ENCODE results near the gene CENPH.
A peak's percentile ranks its signal among the peaks of the same experiment; 100 is the strongest.
"Not testable (repeated sequence)": the region's sequence is repeated elsewhere in the genome, so short reads cannot be mapped to it uniquely, and the experiment has no call there.

The CENPH gene, protein sequence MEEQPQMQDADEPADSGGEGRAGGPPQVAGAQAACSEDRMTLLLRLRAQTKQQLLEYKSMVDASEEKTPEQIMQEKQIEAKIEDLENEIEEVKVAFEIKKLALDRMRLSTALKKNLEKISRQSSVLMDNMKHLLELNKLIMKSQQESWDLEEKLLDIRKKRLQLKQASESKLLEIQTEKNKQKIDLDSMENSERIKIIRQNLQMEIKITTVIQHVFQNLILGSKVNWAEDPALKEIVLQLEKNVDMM

DNA sequence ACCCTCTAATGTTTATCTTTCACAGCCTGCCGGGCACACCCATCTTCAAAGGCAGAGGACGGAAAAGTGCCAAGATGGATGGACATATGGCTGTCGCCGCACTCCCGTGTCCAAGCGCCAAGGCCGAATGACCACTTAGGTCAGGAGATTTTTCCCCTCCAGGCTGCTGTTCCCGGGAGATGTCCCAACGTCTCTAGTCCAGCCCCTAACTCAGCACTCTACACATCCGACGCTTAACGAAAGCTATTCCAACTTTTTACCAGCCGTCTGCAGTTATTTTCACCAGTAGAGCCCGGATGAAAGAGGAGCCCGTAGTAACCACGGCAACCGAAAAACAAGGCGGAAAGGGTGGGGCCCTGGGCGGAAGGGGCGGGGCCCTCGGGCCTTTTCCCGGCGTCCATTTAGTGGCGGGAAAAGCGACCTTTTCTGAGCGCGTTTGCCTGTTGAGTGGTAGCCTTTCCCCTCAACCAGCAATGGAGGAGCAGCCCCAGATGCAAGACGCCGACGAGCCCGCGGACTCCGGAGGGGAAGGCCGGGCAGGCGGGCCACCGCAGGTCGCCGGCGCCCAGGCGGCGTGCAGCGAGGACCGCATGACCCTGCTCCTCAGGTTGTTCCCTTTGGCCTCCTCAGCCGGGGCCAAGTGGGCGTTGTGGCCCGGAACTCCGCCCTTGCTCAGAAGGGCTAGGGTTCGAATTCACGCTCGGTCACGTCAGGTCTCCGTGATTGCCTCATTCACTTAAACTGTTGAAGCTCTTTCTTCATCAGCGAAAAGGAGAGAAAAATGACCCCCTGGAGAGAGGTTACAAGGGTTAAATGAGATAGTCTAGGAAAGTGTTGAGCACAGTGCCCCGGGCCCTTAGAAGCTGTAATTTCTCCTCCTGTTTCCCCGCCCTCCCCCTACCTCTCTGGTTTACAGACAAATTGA, at the start of gene CENPH:
Gene CENPH (plus strand): TSS at position 422 of the 925 bp plus-strand sequence. CDS start 52 bp downstream, at position 474.
- Histone ChIP-seq H3K36me3 (ENCODE audit: control insufficient read depth, insufficient read depth, low read length) (peaks cover 27% of the 10 kb centered on the region), H3K4me1 (ENCODE audit: control insufficient read depth, insufficient read depth, low read length) (no peaks in the 10 kb centered on the region), H3K27ac (ENCODE audit: low read depth, low read length) (peak within 1 kb of the TSS; percentile 92), H3K27me3 (ENCODE audit: control insufficient read depth, insufficient read depth, low read length) (no peaks in the 10 kb centered on the region), H3K4me3 (ENCODE audit: low read depth, low read length) (peak within 1 kb of the TSS; percentile 71), H3K9ac (ENCODE audit: low read length) (peak within 1 kb of the TSS; percentile 96), H3K9me3 (ENCODE audit: control insufficient read depth, insufficient read depth, low read depth, low read length) (no peaks in the 10 kb centered on the region)

DNA sequence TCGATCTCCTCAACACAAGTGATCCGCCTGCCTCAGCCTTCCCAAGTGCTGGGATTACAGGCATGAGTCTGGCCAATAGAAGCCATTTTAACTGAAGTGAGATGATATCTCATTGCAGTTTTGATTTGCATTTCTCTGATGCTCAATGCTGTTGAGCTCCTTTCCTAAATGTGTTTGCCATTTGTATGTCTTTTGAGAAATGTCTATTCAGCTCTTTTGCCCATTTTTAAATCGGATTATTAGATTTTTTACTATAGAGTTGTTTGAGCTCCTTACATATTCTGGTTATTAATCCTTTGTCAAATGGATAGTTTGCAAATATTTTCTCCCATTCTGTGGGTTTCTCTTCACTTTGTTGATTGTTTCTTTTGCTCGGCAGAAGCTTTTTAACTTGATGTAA, 49.1 kb upstream of the CENPH start:
- not testable (repeated sequence) for H3K4me3 ChIP-seq (ENCODE audit: low read depth, low read length); H3K27ac ChIP-seq (ENCODE audit: low read depth, low read length); H3K27me3 ChIP-seq (ENCODE audit: control insufficient read depth, insufficient read depth, low read length)

DNA sequence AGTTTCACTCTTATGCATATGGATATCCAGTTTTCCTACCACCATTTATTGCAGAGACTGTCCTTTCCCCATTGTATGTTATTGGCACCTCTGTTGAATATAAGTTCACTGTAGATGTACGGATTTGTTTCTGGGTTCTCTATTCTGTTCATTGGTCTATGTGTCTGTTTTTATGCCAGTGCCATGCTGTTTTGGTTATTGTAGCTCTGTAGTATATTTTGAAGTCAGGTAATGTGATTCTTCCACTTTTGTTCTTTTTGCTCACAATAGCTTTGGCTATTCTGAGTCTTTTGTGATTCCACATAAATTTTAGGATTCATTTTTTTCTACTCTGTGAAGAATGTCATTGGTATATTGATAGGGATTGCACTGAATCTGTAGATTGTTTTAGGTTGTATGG, 48.6 kb upstream of the CENPH start:
- Histone ChIP-seq H3K27me3 (ENCODE audit: control insufficient read depth, insufficient read depth, low read length) (no peaks in the 10 kb centered on the region), H3K36me3 (ENCODE audit: control insufficient read depth, insufficient read depth, low read length) (no peaks in the 10 kb centered on the region), H3K4me1 (ENCODE audit: control insufficient read depth, insufficient read depth, low read length) (peaks cover 7% of the 10 kb centered on the region; the same call in 1 of the 2 replicates), H3K27ac (ENCODE audit: low read depth, low read length) (no peak overlapping the region), H3K9ac (ENCODE audit: low read length) (no peak overlapping the region), H3K9me3 (ENCODE audit: control insufficient read depth, insufficient read depth, low read depth, low read length) (peaks cover 5% of the 10 kb centered on the region; the same call in 1 of the 2 replicates), H3K4me3 (ENCODE audit: low read depth, low read length) (no peak overlapping the region)

More for the DNA sequence above, 49.1 kb upstream of the CENPH start:
- not testable (repeated sequence) for H3K36me3 ChIP-seq (ENCODE audit: control insufficient read depth, insufficient read depth, low read length); H3K9ac ChIP-seq (ENCODE audit: low read length); H3K9me3 ChIP-seq (ENCODE audit: control insufficient read depth, insufficient read depth, low read depth, low read length)
- H3K4me1 ChIP-seq (ENCODE audit: control insufficient read depth, insufficient read depth, low read length), result peaks cover 10% of the 10 kb centered on the region; the same call in 1 of the 2 replicates

DNA sequence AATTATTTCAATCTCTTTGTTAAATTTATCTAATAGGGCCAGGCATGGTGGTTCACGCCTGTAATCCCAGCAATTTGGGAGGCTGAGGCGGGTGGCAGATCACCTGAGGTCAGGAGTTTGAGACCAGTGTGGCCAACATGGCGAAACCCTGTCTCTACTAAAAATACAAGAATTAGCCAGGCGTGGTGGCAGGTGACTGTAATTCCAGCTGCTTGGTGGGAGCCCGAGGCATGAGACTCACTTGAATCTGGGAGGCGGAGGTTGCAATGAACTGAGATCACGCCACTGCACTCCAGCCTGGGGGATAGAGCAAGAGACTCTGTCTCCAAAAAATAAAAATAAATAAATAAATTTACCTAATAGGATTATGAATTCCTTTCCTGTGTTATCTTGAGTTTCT, 40.8 kb upstream of the CENPH start:
- H3K4me3 ChIP-seq (ENCODE audit: low read depth, low read length); H3K4me1 ChIP-seq (ENCODE audit: control insufficient read depth, insufficient read depth, low read length); H3K27me3 ChIP-seq (ENCODE audit: control insufficient read depth, insufficient read depth, low read length); H3K9me3 ChIP-seq (ENCODE audit: control insufficient read depth, insufficient read depth, low read depth, low read length); H3K27ac ChIP-seq (ENCODE audit: low read depth, low read length); H3K36me3 ChIP-seq (ENCODE audit: control insufficient read depth, insufficient read depth, low read length); H3K9ac ChIP-seq (ENCODE audit: low read length): not testable (repeated sequence)

DNA sequence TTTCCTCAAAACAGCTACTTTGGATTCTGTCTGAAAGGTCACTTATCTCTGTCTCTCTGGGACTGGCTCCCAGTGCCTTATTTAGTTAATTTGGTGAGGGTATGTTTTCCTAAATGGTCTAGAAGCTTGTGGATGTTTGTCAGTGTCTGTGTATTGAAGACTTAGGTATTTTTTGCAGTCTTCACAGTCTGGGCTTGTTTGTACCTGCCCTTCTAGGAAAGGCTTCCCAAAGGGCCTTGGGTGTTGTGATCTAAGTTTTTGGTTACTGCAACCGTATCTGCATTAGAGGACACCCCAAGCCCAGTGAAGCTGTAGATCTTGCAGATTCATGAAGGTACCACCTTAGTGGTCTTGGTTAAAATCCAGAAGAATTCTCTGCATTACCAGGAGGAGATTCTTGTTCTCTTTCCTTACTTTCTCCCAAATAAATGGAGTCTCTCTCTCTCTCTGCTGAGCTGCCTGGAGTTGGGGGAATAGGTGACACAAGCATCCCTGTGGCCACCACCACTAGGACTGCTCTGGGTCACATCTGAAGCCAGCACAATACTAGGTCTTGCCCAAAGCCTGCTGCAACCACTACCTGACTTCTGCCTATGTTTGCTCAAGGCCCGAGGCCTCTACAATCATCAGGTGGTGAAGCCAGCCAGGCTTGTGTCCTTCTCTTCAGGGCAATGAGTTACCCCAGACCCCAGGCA, 40.3 kb upstream of the CENPH start:
- Histone ChIP-seq H3K4me1 (ENCODE audit: control insufficient read depth, insufficient read depth, low read length) (no peaks in the 10 kb centered on the region), H3K36me3 (ENCODE audit: control insufficient read depth, insufficient read depth, low read length) (no peaks in the 10 kb centered on the region), H3K27ac (ENCODE audit: low read depth, low read length) (no peak overlapping the region), H3K4me3 (ENCODE audit: low read depth, low read length) (no peak overlapping the region), H3K9ac (ENCODE audit: low read length) (no peak overlapping the region), H3K27me3 (ENCODE audit: control insufficient read depth, insufficient read depth, low read length) (no peaks in the 10 kb centered on the region), H3K9me3 (ENCODE audit: control insufficient read depth, insufficient read depth, low read depth, low read length) (no peaks in the 10 kb centered on the region)

DNA sequence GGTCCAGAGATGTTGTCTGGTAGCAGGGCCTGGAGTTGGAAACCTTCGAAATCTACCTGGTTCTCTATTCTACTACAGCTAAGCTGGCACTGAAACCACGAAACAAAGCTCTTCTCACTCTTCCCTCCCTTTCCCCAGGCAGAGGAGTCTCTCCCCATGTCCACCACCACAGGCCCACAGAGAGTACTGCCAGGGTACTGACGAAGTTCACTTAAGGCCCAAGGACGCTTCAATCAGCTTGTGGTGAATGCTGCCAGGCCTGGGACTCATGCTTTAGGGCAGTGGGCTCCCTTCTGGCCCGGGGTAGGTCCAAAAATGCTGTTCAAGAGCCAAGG, 39.7 kb upstream of the CENPH start:
- H3K27ac ChIP-seq (ENCODE audit: low read depth, low read length), result no peak overlapping the region
- no peaks in the 10 kb centered on the region for H3K27me3 ChIP-seq (ENCODE audit: control insufficient read depth, insufficient read depth, low read length)
- no peak overlapping the region for H3K4me3 ChIP-seq (ENCODE audit: low read depth, low read length)
- no peaks in the 10 kb centered on the region for H3K4me1 ChIP-seq (ENCODE audit: control insufficient read depth, insufficient read depth, low read length)
- no peaks in the 10 kb centered on the region for H3K9me3 ChIP-seq (ENCODE audit: control insufficient read depth, insufficient read depth, low read depth, low read length)
- no peaks in the 10 kb centered on the region for H3K36me3 ChIP-seq (ENCODE audit: control insufficient read depth, insufficient read depth, low read length)
- H3K9ac ChIP-seq (ENCODE audit: low read length), result no peak overlapping the region

DNA sequence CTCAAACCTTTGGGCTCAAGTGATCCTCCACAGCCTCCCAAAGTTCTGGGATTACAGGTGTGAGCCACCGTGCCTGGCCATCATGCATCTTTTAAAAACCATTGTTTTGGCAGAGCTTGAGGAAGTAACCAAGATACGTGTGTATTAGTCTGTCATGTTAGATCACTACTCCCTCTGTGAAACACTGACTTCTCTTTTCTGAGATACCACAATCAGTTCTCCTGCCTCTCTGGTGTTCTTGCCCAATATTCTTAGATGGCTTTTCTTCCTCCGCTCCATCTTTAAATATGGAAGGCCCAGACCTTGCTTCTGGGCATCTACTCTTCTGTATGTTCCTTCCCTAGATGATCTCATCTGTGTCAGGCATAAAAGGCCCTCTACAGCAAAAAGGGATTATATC, 36.7 kb upstream of the CENPH start:
- H3K27me3 ChIP-seq (ENCODE audit: control insufficient read depth, insufficient read depth, low read length), result no peaks in the 10 kb centered on the region
- no peak overlapping the region for H3K27ac ChIP-seq (ENCODE audit: low read depth, low read length)
- no peaks in the 10 kb centered on the region for H3K9me3 ChIP-seq (ENCODE audit: control insufficient read depth, insufficient read depth, low read depth, low read length)
- no peaks in the 10 kb centered on the region for H3K36me3 ChIP-seq (ENCODE audit: control insufficient read depth, insufficient read depth, low read length)
- H3K4me3 ChIP-seq (ENCODE audit: low read depth, low read length), result no peak overlapping the region
- no peaks in the 10 kb centered on the region for H3K4me1 ChIP-seq (ENCODE audit: control insufficient read depth, insufficient read depth, low read length)
- H3K9ac ChIP-seq (ENCODE audit: low read length), result no peak overlapping the region

DNA sequence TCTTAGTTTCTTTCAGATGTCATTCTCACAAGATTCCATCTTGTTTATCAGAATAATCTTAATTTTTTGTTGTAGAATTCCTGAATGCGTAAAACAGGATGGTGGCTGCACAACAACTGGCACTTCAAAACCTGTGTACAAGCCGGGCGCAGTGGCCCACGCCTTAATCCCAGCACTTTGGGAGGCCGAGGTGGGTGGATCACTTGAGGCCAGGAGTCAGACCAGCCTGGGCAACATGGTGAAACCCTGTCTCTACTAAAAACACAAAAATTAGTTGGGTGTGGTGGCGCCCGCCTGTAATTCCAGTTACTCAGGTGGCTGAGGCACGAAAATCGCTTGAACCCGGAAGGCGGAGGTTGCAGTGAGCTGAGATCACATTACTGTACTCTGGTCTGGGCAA, 32.9 kb upstream of the CENPH start:
- H3K36me3 ChIP-seq (ENCODE audit: control insufficient read depth, insufficient read depth, low read length), result no peaks in the 10 kb centered on the region
- no peak overlapping the region for H3K27ac ChIP-seq (ENCODE audit: low read depth, low read length)
- no peaks in the 10 kb centered on the region for H3K27me3 ChIP-seq (ENCODE audit: control insufficient read depth, insufficient read depth, low read length)
- H3K9me3 ChIP-seq (ENCODE audit: control insufficient read depth, insufficient read depth, low read depth, low read length), result no peaks in the 10 kb centered on the region
- no peak overlapping the region for H3K4me3 ChIP-seq (ENCODE audit: low read depth, low read length)
- no peak overlapping the region for H3K9ac ChIP-seq (ENCODE audit: low read length)
- no peaks in the 10 kb centered on the region for H3K4me1 ChIP-seq (ENCODE audit: control insufficient read depth, insufficient read depth, low read length)

DNA sequence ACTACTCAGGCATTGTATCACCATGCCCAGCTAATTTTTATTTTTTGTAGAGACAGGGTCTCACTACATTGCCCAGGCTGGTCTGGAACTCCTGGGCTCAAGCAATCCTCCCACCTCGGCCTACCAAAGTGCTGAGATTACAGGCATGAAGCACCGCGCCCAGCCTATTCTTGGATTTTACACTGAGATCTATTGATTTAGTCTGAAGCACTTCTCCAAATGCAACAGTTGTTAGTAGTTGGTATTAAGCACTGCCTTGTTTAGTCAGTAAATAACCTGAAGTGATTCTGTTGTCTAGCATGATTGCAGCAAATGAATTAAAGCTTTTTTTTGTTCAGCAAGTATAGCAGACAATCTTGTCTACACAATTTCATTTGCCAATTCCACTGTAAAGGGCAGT, 31.3 kb upstream of the CENPH start:
- no peak overlapping the region for H3K4me3 ChIP-seq (ENCODE audit: low read depth, low read length)
- H3K4me1 ChIP-seq (ENCODE audit: control insufficient read depth, insufficient read depth, low read length), result no peaks in the 10 kb centered on the region

DNA sequence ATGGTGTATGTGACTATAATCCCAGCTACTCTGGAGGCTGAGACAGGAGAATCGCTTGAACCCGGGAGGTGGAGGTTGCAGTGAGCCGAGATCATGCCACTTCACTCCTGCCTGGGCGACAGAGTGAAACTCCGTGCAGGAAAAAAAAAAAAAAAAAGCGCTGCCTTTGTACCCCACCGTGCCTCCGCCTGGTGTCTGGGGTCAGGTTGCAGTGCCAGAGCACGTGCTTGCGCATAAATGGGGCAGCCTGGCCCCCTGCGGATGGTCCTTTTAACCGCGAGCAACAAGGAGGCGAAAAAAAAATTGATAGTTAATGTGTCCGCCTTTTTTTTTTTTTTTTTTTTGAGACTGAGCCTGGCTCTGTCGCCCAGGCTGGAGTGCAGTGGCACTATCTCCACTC, 28.7 kb upstream of the CENPH start:
- Histone ChIP-seq H3K27me3 (ENCODE audit: control insufficient read depth, insufficient read depth, low read length) (no peaks in the 10 kb centered on the region), H3K36me3 (ENCODE audit: control insufficient read depth, insufficient read depth, low read length) (no peaks in the 10 kb centered on the region), H3K4me3 (ENCODE audit: low read depth, low read length) (no peak overlapping the region), H3K9me3 (ENCODE audit: control insufficient read depth, insufficient read depth, low read depth, low read length) (no peaks in the 10 kb centered on the region), H3K9ac (ENCODE audit: low read length) (no peak overlapping the region), H3K4me1 (ENCODE audit: control insufficient read depth, insufficient read depth, low read length) (no peaks in the 10 kb centered on the region), H3K27ac (ENCODE audit: low read depth, low read length) (no peak overlapping the region)

More for the DNA sequence above, 31.3 kb upstream of the CENPH start:
- Histone ChIP-seq H3K9ac (ENCODE audit: low read length) (no peak overlapping the region), H3K27me3 (ENCODE audit: control insufficient read depth, insufficient read depth, low read length) (no peaks in the 10 kb centered on the region), H3K27ac (ENCODE audit: low read depth, low read length) (no peak overlapping the region), H3K9me3 (ENCODE audit: control insufficient read depth, insufficient read depth, low read depth, low read length) (no peaks in the 10 kb centered on the region), H3K36me3 (ENCODE audit: control insufficient read depth, insufficient read depth, low read length) (no peaks in the 10 kb centered on the region)
